NCI-H526 treated with DMSO at 0.1 percent for 48 hours (cell line): ENCODE data around the gene TTC21A.

Experiments
- DNase-seq: peaks from one replicate; lab custom pipeline; 2025; lab: John Stamatoyannopoulos, UW

Gene TTC21A

GRCh38 chr3:39180546-39181346 is 73.3 kb downstream of the TTC21A start:
- DNase-seq, result peak; percentile 75

DNA sequence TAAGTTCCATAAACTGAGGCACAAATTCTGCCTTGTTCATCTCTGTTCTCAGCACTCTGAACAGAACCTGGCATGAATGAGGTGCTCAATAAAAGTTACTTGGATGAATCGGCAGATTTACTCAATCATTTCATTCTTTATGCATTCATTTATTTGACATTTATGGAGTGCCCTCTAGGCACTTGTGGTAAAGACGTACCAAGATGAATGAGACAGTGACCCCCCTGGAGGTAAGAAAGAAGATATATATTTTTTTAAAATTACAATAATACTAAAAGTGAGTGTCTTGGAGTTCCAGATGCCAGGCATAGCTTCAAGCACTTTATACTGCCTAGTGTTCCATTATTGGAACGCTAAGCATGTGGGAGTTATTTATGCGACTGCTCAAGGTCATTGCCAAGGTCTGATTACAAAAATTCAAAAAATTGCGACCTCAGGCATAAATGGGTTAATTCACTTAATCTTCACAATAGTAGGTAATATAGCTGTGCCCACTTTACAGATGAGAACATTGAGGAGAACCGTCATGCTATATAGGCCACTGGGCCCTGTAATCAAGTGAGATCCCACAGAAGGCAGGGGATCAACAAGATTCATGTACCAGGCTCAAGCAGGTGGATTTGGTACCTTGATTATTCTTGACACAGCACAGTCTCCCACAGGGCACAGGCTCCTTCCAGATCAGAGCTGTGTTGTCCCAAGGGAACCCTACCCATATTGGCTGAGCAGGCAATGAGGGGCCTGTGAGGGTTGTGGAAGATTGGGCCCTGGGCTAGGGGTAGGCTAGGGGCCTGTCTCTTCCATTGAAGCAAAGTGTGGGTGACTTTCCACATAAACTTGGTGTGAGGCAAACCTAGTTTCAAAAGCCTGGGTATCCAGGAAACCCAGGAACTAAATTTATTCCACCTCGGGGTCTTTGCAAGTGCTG is 74.2 kb downstream of the TTC21A start:
- no peak for DNase-seq

DNA sequence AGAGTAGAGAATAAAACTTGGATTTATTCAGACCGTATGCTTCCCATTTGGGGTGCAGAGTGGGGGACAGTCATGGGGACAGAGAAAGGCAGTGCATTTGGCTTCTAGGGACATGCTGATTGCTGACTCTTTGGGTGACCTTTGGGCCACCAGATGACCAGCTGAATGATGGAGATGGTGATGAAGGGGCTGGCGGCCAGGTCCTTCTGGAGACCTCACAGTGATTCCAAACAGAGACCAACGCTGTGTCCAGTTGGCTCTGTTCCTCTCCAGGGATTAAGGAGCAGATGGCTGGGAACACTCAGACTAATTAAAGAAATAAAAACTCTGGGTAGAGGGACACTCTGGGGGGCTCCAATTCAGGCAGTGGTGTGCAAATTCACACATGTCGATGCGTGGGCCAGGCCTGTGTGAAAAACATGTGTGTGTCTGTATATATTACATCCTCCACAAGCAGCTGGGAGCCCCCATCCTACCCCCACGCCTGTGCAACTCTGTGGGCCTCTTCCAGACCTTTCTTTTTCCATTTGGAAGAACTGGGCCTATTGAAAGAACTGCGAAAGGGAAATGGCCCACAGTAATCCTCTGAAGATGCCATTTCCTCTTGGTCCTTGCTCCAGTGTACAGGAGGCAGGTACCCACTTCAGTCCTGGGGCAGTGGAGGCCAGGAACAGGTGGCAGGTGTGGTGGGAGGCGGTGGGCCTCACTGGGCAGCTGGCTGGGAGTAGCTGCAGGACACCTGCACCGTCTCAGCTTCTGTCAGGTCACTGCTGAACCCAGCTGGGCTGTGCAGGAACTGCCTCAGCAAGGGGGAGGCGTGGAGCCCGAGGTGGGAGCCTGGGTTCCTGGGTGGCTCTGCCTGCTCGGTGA is 76.0 kb downstream of the TTC21A start:
- DNase-seq, result no peak

- DNase-seq, result no peak
Observed at GRCh38 chr3:39184081-39184967, 76.8 kb downstream of the TTC21A start.

DNA sequence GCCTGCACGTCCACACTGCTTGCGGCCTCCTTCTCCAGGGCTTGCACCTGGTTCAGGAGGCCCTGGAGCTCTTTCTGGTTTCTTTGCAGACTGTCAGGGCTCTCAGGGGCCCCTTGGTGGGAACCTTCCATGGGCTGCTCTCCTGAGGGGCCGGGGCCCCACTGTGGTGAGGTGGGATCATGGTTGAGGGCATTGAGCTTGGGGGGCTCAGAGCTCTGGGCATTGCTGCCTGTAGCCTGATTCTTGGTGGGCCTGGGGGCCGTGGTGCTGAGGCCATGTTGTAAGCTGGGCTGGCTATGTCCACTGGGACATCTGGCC is 77.4 kb downstream of the TTC21A start:
- DNase-seq, result no peak

- no peak for DNase-seq
Observed at GRCh38 chr3:39185326-39185958, 78.0 kb downstream of the TTC21A start.

- no peak for DNase-seq
Observed at GRCh38 chr3:39185959-39186691, 78.6 kb downstream of the TTC21A start.

GRCh38 chr3:39186692-39187151 is 79.2 kb downstream of the TTC21A start:
- no peak for DNase-seq

GRCh38 chr3:39187372-39188155 is 80.1 kb downstream of the TTC21A start:
- DNase-seq, result no peak
